Lower leg skin (tissue), 3 donors: ENCODE data around the gene INSRR.

ENCODE experiments used
- POLR2A ChIP-seq, 2 donors: fragments of 450-650 bp; IDR thresholded peaks; one replicate each; pipeline ENCODE4 v1.6.1; 2016 to 2017; ENCODE audit warnings: antibody characterized with exemption in 2 of 2, mild to moderate bottlenecking in 1 of 2, moderate library complexity in 1 of 2
- TF ChIP-seq, protein P1 (sequence below), 3 donors: fragments of 450-650 bp; IDR thresholded peaks; one replicate each; pipeline ENCODE4 v1.5.1; 2016; ENCODE audit warnings: antibody characterized with exemption in 3 of 3, mild to moderate bottlenecking in 3 of 3, moderate library complexity in 2 of 3

DNA sequence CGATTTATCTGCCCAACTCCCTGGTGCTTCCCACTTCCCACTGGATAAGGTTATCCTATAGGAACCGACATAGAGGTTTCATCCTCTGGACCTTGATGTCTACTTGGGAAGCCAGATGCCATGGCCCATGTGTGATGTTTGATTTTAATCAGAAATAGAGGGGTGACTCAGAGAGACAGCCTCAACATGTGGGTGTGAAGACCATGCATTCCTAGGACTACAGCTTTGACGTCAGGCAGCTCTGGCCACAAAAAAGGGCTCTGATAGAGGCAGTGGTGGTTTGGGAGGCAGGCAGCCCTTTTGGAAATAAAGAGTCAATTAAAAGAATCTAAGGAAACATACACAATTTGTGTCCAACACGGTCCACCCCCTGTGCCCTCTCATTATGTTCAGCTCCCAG lies 37.1 kb downstream of the INSRR start:
- TF ChIP-seq, protein P1, sequence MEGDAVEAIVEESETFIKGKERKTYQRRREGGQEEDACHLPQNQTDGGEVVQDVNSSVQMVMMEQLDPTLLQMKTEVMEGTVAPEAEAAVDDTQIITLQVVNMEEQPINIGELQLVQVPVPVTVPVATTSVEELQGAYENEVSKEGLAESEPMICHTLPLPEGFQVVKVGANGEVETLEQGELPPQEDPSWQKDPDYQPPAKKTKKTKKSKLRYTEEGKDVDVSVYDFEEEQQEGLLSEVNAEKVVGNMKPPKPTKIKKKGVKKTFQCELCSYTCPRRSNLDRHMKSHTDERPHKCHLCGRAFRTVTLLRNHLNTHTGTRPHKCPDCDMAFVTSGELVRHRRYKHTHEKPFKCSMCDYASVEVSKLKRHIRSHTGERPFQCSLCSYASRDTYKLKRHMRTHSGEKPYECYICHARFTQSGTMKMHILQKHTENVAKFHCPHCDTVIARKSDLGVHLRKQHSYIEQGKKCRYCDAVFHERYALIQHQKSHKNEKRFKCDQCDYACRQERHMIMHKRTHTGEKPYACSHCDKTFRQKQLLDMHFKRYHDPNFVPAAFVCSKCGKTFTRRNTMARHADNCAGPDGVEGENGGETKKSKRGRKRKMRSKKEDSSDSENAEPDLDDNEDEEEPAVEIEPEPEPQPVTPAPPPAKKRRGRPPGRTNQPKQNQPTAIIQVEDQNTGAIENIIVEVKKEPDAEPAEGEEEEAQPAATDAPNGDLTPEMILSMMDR (IDR thresholded peaks at IDR 0.05), result no peak
- no peak for TF ChIP-seq POLR2A (IDR thresholded peaks at IDR 0.05)
